ENCODE data around the gene IGF1. TPM values are rescaled to one million over a fixed set of nuclear protein-coding genes. Genes with fewer than 3 reads are reported as not detected.
A peak's percentile ranks its signal among the peaks of the same experiment; 100 is the strongest.
"Not testable (repeated sequence)": the region's sequence is repeated elsewhere in the genome, so short reads cannot be mapped to it uniquely, and the experiment has no call there.

The IGF1 gene
- total RNA-seq, 4 donors from 2014 or later: 15.4 to 79.4 (median 45.3) TPM

DNA sequence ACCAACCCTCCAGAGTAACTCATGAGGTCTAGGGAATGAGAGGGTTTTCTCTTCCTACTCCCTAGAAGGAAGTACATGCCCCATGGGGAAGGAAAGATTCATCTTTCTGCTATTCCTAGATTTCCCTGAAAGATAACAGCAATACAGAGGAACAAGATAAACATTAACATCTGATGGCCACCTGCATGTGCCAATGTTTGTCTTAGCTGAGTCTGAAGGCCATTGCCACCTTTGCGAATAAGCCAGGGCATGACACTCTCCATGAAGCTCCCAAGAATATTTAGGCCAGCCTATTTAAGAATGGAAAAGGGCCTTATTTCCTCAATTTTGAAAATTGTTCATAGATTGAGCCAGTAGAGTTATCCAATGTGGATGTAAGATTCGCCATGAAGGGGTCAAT lies 26.0 kb downstream of the IGF1 start:
- no peaks in the 10 kb centered on the region for H3K27me3 ChIP-seq
- peaks cover 0 to 5% (median 0%) of the 10 kb centered on the region in 4 donors for H3K4me1 ChIP-seq
- H3K9me3 ChIP-seq: no peaks in the 10 kb centered on the region
- 95% methylated on average over 2 of the region's 2 CpGs for WGBS
- H3K27ac ChIP-seq (replicated peaks in 1 of 4): peak overlapping the region in 2 of 4 donors; percentile 12 to 27
- H3K4me3 ChIP-seq: no peak overlapping the region
- intact Hi-C loops (cut with DNase I): no loop called here
- H3K36me3 ChIP-seq: no peaks in the 10 kb centered on the region
- no peak for TF ChIP-seq EP300 (IDR thresholded peaks at IDR 0.05)
- TF ChIP-seq POLR2AphosphoS5 (IDR thresholded peaks at IDR 0.05): no peak
- TF ChIP-seq POLR2A (IDR thresholded peaks at IDR 0.05; ENCODE audit: low read depth): no peak
- DNase-seq (ENCODE audit: extremely low spot score): no peak

DNA sequence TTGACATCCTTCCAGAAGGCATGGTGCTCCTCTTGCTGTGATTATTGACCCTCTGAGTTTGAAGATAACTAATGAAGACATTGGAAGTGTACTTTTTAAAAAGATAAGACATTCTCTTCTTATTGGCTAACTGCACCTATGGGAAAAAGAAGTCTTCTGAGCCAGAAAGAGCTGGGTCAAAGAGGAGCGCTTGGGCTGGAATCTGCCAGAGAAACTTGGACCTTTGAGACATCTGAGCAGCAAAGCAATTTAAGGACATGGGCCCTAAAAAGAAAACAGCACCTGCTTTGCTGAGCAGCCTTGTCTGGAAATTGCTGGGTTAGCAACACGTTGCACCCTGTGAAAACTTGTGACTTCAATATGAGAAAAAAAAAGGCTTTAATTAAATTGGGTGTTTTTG lies 27.8 kb downstream of the IGF1 start:
- Histone ChIP-seq H3K27ac (replicated peaks in 1 of 4) (no peak overlapping the region), H3K27me3 (no peaks in the 10 kb centered on the region), H3K36me3 (no peaks in the 10 kb centered on the region), H3K4me3 (no peak overlapping the region), H3K9me3 (no peaks in the 10 kb centered on the region), H3K4me1 (peaks cover 0 to 5% (median 0%) of the 10 kb centered on the region in 4 donors)
- no peak for DNase-seq (ENCODE audit: extremely low spot score)
- intact Hi-C loops (cut with DNase I): no loop called here
- WGBS: 90% methylated on average over 2 of the region's 2 CpGs
- no peak for TF ChIP-seq POLR2A (IDR thresholded peaks at IDR 0.05; ENCODE audit: low read depth)
- TF ChIP-seq EP300 (IDR thresholded peaks at IDR 0.05): no peak
- no peak for TF ChIP-seq POLR2AphosphoS5 (IDR thresholded peaks at IDR 0.05)
- TF ChIP-seq, protein P1, sequence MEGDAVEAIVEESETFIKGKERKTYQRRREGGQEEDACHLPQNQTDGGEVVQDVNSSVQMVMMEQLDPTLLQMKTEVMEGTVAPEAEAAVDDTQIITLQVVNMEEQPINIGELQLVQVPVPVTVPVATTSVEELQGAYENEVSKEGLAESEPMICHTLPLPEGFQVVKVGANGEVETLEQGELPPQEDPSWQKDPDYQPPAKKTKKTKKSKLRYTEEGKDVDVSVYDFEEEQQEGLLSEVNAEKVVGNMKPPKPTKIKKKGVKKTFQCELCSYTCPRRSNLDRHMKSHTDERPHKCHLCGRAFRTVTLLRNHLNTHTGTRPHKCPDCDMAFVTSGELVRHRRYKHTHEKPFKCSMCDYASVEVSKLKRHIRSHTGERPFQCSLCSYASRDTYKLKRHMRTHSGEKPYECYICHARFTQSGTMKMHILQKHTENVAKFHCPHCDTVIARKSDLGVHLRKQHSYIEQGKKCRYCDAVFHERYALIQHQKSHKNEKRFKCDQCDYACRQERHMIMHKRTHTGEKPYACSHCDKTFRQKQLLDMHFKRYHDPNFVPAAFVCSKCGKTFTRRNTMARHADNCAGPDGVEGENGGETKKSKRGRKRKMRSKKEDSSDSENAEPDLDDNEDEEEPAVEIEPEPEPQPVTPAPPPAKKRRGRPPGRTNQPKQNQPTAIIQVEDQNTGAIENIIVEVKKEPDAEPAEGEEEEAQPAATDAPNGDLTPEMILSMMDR (IDR thresholded peaks at IDR 0.05): no peak

DNA sequence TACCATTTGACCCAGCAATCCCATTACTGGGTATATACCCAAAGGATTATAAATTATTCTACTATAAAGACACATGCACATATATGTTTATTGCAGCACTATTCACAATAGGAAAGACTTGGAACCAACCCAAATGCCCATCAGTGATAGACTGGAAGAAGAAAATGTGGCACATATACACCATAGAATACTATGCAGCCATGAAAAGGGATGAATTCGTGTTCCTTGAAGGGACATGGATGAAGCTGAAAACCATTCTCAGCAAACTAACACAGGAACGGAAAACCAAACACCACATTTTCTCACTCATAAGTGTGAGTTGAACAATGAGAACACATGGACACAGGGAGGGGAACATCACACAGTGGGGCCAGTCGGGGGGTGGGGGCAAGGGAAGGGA lies 31.3 kb downstream of the IGF1 start:
- intact Hi-C loops (cut with DNase I); H3K4me3 ChIP-seq; H3K36me3 ChIP-seq; H3K9me3 ChIP-seq; H3K4me1 ChIP-seq; H3K27ac ChIP-seq (replicated peaks in 1 of 4); H3K27me3 ChIP-seq; DNase-seq (ENCODE audit: extremely low spot score): not testable (repeated sequence)
- WGBS: 93% methylated on average over 3 of the region's 3 CpGs

DNA sequence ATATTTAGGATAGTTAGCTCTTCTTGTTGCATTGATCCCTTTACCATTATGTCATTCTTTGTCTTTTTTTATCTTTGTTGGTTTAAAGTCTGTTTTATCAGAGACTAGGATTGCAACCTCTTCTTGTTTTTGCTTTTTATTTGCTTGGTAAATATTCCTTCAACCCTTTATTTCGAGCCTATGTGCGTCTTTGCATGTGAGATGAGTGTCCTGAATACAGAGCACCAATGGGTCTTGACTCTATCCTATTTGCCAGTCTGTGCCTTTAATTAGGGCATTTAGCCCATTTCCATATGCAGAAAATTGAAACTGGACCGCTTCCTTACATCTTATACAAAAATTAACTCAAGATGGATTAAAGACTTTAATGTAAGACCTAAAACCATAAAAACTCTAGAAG lies 32.9 kb downstream of the IGF1 start:
- H3K4me3 ChIP-seq; DNase-seq (ENCODE audit: extremely low spot score); H3K27me3 ChIP-seq; H3K9me3 ChIP-seq; H3K36me3 ChIP-seq; intact Hi-C loops (cut with DNase I); H3K27ac ChIP-seq (replicated peaks in 1 of 4); H3K4me1 ChIP-seq: not testable (repeated sequence)
- WGBS: 90% methylated on average over 3 of the region's 3 CpGs

DNA sequence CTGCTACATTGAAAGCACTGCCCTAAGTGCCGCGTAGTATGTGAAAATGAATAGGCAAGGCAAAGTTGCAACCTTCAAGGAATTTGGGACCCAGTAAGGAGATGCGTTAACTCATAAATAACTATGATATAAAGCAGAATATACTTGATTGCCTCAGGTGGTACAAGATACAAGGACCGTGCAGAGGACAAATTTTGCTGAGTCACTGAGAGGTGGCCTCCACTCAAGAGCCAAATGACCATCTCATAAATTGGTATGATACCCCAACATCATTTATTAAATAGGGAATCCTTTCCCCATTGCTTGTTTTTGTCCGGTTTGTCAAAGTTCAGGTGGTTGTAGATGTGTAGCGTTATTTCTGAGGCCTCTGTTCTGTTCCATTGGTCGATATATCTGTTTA lies 35.7 kb downstream of the IGF1 start:
- WGBS: 84% methylated on average over 7 of the region's 7 CpGs
- TF ChIP-seq POLR2A (IDR thresholded peaks at IDR 0.05; ENCODE audit: low read depth) (no peak), POLR2AphosphoS5 (IDR thresholded peaks at IDR 0.05) (no peak)
- no peak for DNase-seq (ENCODE audit: extremely low spot score)
- Histone ChIP-seq H3K36me3 (no peaks in the 10 kb centered on the region), H3K27ac (replicated peaks in 1 of 4) (no peak overlapping the region), H3K27me3 (no peaks in the 10 kb centered on the region), H3K9me3 (no peaks in the 10 kb centered on the region), H3K4me3 (no peak overlapping the region), H3K4me1 (no peaks in the 10 kb centered on the region)
- intact Hi-C loops (cut with DNase I): no loop called here

DNA sequence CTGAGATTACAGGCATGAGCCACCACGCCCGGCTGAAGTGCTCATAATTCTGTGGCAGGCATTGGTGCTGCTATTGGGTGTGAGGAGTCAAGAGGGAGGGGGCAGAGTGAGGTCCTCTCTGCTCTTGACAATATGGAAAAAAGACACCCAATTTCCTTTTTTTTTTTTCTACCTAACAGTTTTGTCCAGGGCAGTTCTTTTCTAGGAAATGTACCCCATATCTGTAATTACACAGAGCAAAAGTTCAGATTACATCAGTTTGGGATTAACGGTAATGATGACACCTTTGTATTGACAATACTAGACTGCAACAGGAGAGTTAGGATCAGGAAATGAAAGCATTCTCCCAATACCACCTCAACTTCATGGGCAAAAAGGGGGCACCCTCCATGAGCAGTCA lies 36.3 kb downstream of the IGF1 start:
- intact Hi-C loops (cut with DNase I): no loop called here
- Histone ChIP-seq H3K4me3 (no peak overlapping the region), H3K27me3 (no peaks in the 10 kb centered on the region), H3K4me1 (no peaks in the 10 kb centered on the region), H3K27ac (replicated peaks in 1 of 4) (no peak overlapping the region), H3K36me3 (no peaks in the 10 kb centered on the region), H3K9me3 (no peaks in the 10 kb centered on the region)
- TF ChIP-seq, protein P1 (IDR thresholded peaks at IDR 0.05): no peak
- TF ChIP-seq POLR2AphosphoS5 (IDR thresholded peaks at IDR 0.05) (no peak), POLR2A (IDR thresholded peaks at IDR 0.05; ENCODE audit: low read depth) (no peak), EP300 (IDR thresholded peaks at IDR 0.05) (no peak)
- 92% methylated on average over 3 of the region's 3 CpGs for WGBS
- DNase-seq (ENCODE audit: extremely low spot score): no peak

DNA sequence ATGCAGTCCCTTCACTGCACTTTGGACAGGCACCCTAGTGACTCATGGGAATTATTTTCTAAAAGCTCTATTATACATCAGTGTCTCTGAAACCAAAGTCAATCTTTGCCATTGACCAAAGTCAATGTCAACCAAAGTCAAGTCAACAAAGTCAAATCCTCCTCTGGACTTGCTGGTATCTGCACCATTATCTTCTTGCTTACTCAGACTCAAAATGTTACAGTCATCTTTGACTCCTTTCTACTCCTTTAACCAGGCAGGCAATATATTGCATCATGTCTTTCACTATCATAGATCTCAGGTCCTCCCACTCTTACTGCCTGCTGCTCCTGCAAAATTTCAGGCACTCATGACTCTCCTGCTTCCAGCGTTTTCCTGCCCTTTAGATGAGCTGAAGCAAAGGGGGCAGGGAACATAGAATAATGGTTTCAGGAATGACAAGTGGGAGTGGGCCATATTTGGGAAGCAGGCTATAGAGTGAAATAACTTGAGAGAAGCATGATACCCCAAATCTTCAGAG lies 39.2 kb downstream of the IGF1 start:
- Histone ChIP-seq H3K9me3 (no peaks in the 10 kb centered on the region), H3K4me3 (no peak overlapping the region), H3K27ac (replicated peaks in 1 of 4) (no peak overlapping the region), H3K27me3 (no peaks in the 10 kb centered on the region), H3K4me1 (no peaks in the 10 kb centered on the region), H3K36me3 (no peaks in the 10 kb centered on the region)
- 91% methylated on average over 1 of the region's 1 CpG for WGBS
- no peak for TF ChIP-seq POLR2A (IDR thresholded peaks at IDR 0.05; ENCODE audit: low read depth)
- no peak for TF ChIP-seq POLR2AphosphoS5 (IDR thresholded peaks at IDR 0.05)
- TF ChIP-seq EP300 (IDR thresholded peaks at IDR 0.05): no peak
- TF ChIP-seq, protein P1 (IDR thresholded peaks at IDR 0.05): no peak
- DNase-seq (ENCODE audit: extremely low spot score): no peak
- intact Hi-C loops (cut with DNase I): no loop called here
